HG02623 (cell line): ENCODE measurements around the gene DDX51.

Source experiments
- ATAC-seq: cut with Tn5 transposase; IDR thresholded peaks from one replicate; pipeline ENCODE4 v1.9.1; 2021; ENCODE audit warnings: moderate library complexity; ENCODE audit not compliant: unreplicated experiment

The DDX51 gene, protein sequence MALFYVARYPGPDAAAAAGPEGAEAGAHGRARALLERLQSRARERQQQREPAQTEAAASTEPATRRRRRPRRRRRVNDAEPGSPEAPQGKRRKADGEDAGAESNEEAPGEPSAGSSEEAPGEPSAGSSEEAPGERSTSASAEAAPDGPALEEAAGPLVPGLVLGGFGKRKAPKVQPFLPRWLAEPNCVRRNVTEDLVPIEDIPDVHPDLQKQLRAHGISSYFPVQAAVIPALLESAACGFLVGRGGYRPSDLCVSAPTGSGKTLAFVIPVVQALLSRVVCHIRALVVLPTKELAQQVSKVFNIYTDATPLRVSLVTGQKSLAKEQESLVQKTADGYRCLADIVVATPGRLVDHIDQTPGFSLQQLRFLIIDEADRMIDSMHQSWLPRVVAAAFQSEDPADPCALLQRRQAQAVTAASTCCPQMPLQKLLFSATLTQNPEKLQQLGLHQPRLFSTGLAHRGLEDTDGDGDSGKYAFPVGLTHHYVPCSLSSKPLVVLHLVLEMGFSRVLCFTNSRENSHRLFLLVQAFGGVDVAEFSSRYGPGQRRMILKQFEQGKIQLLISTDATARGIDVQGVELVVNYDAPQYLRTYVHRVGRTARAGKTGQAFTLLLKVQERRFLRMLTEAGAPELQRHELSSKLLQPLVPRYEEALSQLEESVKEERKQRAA

DNA sequence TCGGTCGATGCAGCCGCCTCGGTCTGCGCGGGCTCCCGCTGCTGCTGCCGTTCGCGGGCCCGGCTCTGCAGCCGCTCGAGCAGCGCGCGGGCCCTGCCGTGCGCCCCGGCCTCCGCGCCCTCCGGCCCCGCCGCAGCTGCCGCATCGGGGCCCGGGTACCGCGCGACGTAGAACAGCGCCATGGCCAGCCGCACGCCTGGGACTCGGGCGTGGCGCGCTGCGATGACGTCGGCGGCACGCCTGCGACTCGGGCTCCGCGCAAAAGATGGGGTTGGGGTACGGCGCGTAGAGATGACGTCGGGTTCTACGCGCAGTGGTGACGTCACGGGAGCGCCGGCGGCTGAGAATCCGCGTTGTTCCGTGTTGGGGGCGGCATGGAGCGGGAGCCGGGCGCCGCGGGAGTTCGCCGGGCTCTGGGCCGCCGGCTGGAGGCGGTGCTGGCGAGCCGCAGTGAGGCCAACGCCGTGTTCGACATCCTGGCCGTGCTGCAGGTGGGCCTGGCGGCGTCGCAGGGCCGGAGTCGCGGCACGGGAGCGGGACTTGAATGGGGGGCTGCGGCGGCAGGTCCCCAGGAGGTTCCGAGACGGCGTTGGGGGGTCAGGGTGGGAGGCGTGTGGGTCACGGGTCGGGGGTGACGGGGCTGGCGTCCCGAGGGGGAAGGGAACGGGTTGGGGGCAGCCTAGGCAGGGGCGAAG lies at the start of gene DDX51, which contains the start of gene NOC4L:
Gene DDX51, minus strand, starts transcription at position 205 of the 695 bp plus-strand sequence. Its CDS starts 23 bp downstream, at position 182.
Gene NOC4L, plus strand, starts transcription at position 343 of the 695 bp plus-strand sequence. Its CDS starts 32 bp downstream, at position 375.
- peak; percentile 87 for ATAC-seq

- no peak for ATAC-seq
Measured at GRCh38 chr12:132191715-132192553, 47.8 kb upstream of the DDX51 start.

GRCh38 chr12:132190834-132191500 lies 46.8 kb upstream of the DDX51 start:
- no peak for ATAC-seq

GRCh38 chr12:132190012-132190755 lies 46.1 kb upstream of the DDX51 start:
- ATAC-seq: no peak

GRCh38 chr12:132189378-132190011 lies 45.4 kb upstream of the DDX51 start:
- ATAC-seq: peak; percentile 82

- no peak for ATAC-seq
Measured at GRCh38 chr12:132188916-132189325, 44.8 kb upstream of the DDX51 start.

GRCh38 chr12:132188451-132188901 lies 44.4 kb upstream of the DDX51 start:
- ATAC-seq: no peak

DNA sequence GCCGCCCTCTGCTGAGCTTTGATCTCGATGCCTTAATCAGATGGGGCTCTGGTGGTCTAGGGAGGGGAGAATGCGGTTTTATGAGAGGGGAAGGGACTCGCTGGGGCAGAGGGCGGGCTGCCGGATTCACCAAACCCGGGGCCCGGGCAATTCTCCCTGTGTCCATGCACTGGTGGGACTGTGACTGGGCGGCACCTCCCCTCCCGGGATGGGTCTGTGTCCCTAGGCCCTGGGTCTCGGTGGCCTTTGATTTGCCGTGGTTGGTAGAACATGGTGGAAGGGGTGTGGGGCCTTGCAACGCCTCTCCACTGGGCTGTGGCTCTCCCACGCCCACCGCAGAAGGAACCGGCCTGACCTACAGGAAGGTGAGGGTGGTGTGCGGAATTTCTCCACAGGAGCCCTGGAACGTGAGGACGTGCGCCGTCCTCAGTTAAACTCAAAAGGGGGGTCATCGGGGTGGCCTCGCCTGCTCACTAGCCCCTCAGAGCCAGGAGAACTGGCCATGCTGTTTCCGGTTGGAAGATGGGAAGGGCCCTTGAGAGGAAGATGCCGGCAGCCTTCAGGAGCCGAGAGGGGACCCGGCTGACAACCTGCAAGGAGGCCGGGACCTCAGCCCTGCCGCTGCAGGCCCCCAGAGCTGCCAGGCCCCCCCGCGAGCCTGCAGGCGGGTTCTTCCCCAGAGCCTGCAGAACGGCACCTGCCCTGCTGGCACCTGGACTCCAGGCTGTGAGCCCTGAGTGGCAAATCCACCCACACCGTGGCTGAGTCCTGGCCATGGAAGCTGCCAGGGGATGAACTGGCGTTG lies 43.7 kb upstream of the DDX51 start:
- no peak for ATAC-seq

- no peak for ATAC-seq
Measured at GRCh38 chr12:132186857-132187620, 42.9 kb upstream of the DDX51 start.

- no peak for ATAC-seq
Measured at GRCh38 chr12:132186208-132186856, 42.2 kb upstream of the DDX51 start.

DNA sequence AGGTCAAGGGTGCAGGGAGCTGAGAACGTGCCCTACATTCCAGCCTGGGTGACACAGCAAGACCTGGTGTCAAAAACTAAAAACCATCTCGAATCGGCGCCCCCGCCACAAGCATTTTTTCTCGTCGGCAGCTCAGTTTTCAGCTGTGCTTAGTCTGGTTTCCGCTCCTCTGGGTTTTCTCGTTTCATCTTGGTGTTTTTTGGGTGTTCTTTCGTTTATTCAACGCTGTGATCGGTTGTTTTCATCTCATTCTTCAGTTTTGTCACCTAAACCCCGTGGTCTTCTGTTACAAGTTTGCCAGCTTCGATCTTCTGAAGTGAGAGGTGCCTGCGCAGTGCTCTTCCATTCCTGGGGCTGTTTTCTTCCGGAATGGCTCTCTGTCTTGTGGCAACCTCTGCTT lies 41.6 kb upstream of the DDX51 start:
- ATAC-seq: no peak

GRCh38 chr12:132182711-132183365 lies 38.7 kb upstream of the DDX51 start:
- no peak for ATAC-seq

- ATAC-seq: no peak
Measured at GRCh38 chr12:132182206-132182710, 38.1 kb upstream of the DDX51 start.

GRCh38 chr12:132181570-132182200 lies 37.6 kb upstream of the DDX51 start:
- no peak for ATAC-seq
